ENCODE measurements around the gene GMCL1. TPM values are rescaled to one million over a fixed set of nuclear protein-coding genes. Genes with fewer than 3 reads are reported as not detected.
A peak's percentile ranks its signal among the peaks of the same experiment; 100 is the strongest.

The GMCL1 gene
- total and polyA plus RNA-seq, 2 of the 13 experiments (the other 11 are each of a cell fraction or from before 2014, with no cell fraction given) = 18.7 to 24.0 TPM

GRCh38 chr2:69807821-69808540 lies 21.5 kb upstream of the GMCL1 start:
- 97% methylated on average over 16 of the region's 16 CpGs for WGBS (ENCODE audit: low lambda C conversion rate)
- FAIRE-seq (no peak), DNase-seq (ENCODE audit: low spot score) (no peak), ATAC-seq (no peak)
- Histone ChIP-seq H3K27me3 (ENCODE audit: control insufficient read depth in 1 of 2, insufficient read depth in 2 of 2, low read length in 2 of 2) (no peaks in the 10 kb centered on the region), H3K4me3 (replicated peaks in 1 of 3; ENCODE audit: insufficient read depth in 1 of 3, low read depth in 2 of 3, low read length in 3 of 3) (no peak overlapping the region), H3K79me2 (ENCODE audit: insufficient read depth, low read length) (no peaks in the 10 kb centered on the region), H3K36me3 (replicated peaks in 1 of 2; ENCODE audit: control insufficient read depth in 1 of 2, insufficient read depth in 2 of 2, low read length in 2 of 2) (peaks cover 38 to 83% of the 10 kb centered on the region in 2 experiments), H3K9ac (ENCODE audit: insufficient read depth, low read depth, low read length) (no peak overlapping the region), H3K9me3 (ENCODE audit: low read length) (no peaks in the 10 kb centered on the region), H4K20me1 (ENCODE audit: insufficient read depth, low read length) (no peaks in the 10 kb centered on the region), H3K4me2 (ENCODE audit: low read depth, low read length) (no peak overlapping the region), H2AFZ (ENCODE audit: low read length) (no peak overlapping the region), H3K27ac (ENCODE audit: extremely low read length, insufficient read depth, low read length) (no peak overlapping the region), H3K4me1 (ENCODE audit: insufficient read depth, low read length) (no peaks in the 10 kb centered on the region)
- in situ Hi-C loops (cut with HindIII; ENCODE audit: extremely low pct_ligation_motif_present, low pct_unique_long_range_greater_than_20kb) = no loop called here
- no peak for TF ChIP-seq HDAC1 (CRISPR knock-in tag; IDR thresholded peaks at IDR 0.05)
- peak; percentile 36 for TF ChIP-seq RBM22 (optimal IDR thresholded peaks at IDR 0.05; ENCODE audit: low read length)
- no peak for TF ChIP-seq SMAD1 (CRISPR knock-in tag; IDR thresholded peaks at IDR 0.05; ENCODE audit: borderline replicate concordance, low read depth)
- no peak for TF ChIP-seq ZNF441 (CRISPR knock-in tag; IDR thresholded peaks at IDR 0.05; ENCODE audit: borderline replicate concordance)
- TF ChIP-seq SMAD9 (CRISPR knock-in tag; IDR thresholded peaks at IDR 0.05) = no peak
- CTCF ChIA-PET (ENCODE audit: low intra/inter-chr PET ratio, low total read pairs) = no interaction called here
- no TSS peak for BruUV-seq (replicated peaks)
- POLR2A ChIA-PET = no interaction called here
- intact Hi-C loops (cut with micrococcal nuclease; ENCODE audit: unreplicated experiment) = no loop called here

- ChIA-PET POLR2A (interaction anchor here (1.4 kb wide), 1 partner anchor 86 kb away, joined by 3 read pairs; no protein-coding TSS in a partner anchor), CTCF (ENCODE audit: low intra/inter-chr PET ratio, low total read pairs) (no interaction called here)
- 94% methylated on average over 6 of the region's 6 CpGs for WGBS (ENCODE audit: low lambda C conversion rate)
- TF ChIP-seq ARNTL (CRISPR knock-in tag; IDR thresholded peaks at IDR 0.05) (no peak), ZNF264 (CRISPR knock-in tag; IDR thresholded peaks at IDR 0.05) (no peak), SOX5 (CRISPR knock-in tag; IDR thresholded peaks at IDR 0.05; ENCODE audit: borderline replicate concordance) (no peak), NFATC3 (CRISPR knock-in tag; IDR thresholded peaks at IDR 0.05) (no peak), ZNF878 (CRISPR knock-in tag; IDR thresholded peaks at IDR 0.05) (no peak), ZNF710 (CRISPR knock-in tag; IDR thresholded peaks at IDR 0.05; ENCODE audit: borderline replicate concordance) (no peak), THAP8 (CRISPR knock-in tag; IDR thresholded peaks at IDR 0.05; ENCODE audit: borderline replicate concordance) (no peak), ZSCAN5A (CRISPR knock-in tag; IDR thresholded peaks at IDR 0.05; ENCODE audit: borderline replicate concordance) (no peak), ZNF737 (CRISPR knock-in tag; IDR thresholded peaks at IDR 0.05; ENCODE audit: borderline replicate concordance) (no peak)
Measured at GRCh38 chr2:69810550-69810949, 18.9 kb upstream of the GMCL1 start.

More at GRCh38 chr2:69810550-69810949, 18.9 kb upstream of the GMCL1 start:
- H2AFZ ChIP-seq (ENCODE audit: low read length) = no peak overlapping the region
- H4K20me1 ChIP-seq (ENCODE audit: insufficient read depth, low read length) = no peaks in the 10 kb centered on the region
- no TSS peak for BruUV-seq (replicated peaks)
- no peak overlapping the region for H3K4me2 ChIP-seq (ENCODE audit: low read depth, low read length)
- no peak overlapping the region for H3K9ac ChIP-seq (ENCODE audit: insufficient read depth, low read depth, low read length)
- FAIRE-seq (no peak), DNase-seq (ENCODE audit: low spot score) (no peak), ATAC-seq (no peak)
- H3K36me3 ChIP-seq (replicated peaks in 1 of 2; ENCODE audit: control insufficient read depth in 1 of 2, insufficient read depth in 2 of 2, low read length in 2 of 2) = peaks cover 40 to 77% of the 10 kb centered on the region in 2 experiments
- intact Hi-C loops (cut with micrococcal nuclease; ENCODE audit: unreplicated experiment) = no loop called here
- H3K4me1 ChIP-seq (ENCODE audit: insufficient read depth, low read length) = no peaks in the 10 kb centered on the region
- no peak overlapping the region for H3K27ac ChIP-seq (ENCODE audit: extremely low read length, insufficient read depth, low read length)
- H3K27me3 ChIP-seq (ENCODE audit: control insufficient read depth in 1 of 2, insufficient read depth in 2 of 2, low read length in 2 of 2) = no peaks in the 10 kb centered on the region
- no peaks in the 10 kb centered on the region for H3K9me3 ChIP-seq (ENCODE audit: low read length)
- in situ Hi-C loops (cut with HindIII; ENCODE audit: extremely low pct_ligation_motif_present, low pct_unique_long_range_greater_than_20kb) = loop anchor here (10.0 kb wide), 1 partner anchor 246 kb away; no protein-coding TSS in a partner anchor
- no peak overlapping the region for H3K4me3 ChIP-seq (replicated peaks in 1 of 3; ENCODE audit: insufficient read depth in 1 of 3, low read depth in 2 of 3, low read length in 3 of 3)
- H3K79me2 ChIP-seq (ENCODE audit: insufficient read depth, low read length) = no peaks in the 10 kb centered on the region
